Measurements from ENCODE around the gene GBX1.

Gene GBX1

GRCh38 chr7:151128144-151128543, 39.4 kb downstream of the GBX1 start:
- peaks cover 14% of the 10 kb centered on the region for H3K27me3 Mint-ChIP-seq (ENCODE audit: low read depth)
- H3K4me3 Mint-ChIP-seq, result peak overlapping the region in 2 of 3 experiments; percentile 6 to 54
- peaks cover 52% of the 10 kb centered on the region for H3K4me1 Mint-ChIP-seq
- peaks cover 58% of the 10 kb centered on the region for H3K36me3 Mint-ChIP-seq (ENCODE audit: low read depth)
- H3K27ac Mint-ChIP-seq, result no peak overlapping the region
- H3K9me3 Mint-ChIP-seq, result no peaks in the 10 kb centered on the region
- no peak for TF ChIP-seq CTCF (IDR thresholded peaks at IDR 0.05; ENCODE audit: unreplicated experiment in 3 of 3)

- peaks cover 37% of the 10 kb centered on the region for H3K4me1 Mint-ChIP-seq
- no peak for TF ChIP-seq CTCF (IDR thresholded peaks at IDR 0.05; ENCODE audit: unreplicated experiment in 3 of 3)
- H3K36me3 Mint-ChIP-seq (ENCODE audit: low read depth), result peaks cover 47% of the 10 kb centered on the region
- peaks cover 14% of the 10 kb centered on the region for H3K27me3 Mint-ChIP-seq (ENCODE audit: low read depth)
- H3K27ac Mint-ChIP-seq, result no peak overlapping the region
- peak overlapping the region in 2 of 3 experiments; percentile 51 to 73 for H3K4me3 Mint-ChIP-seq
- H3K9me3 Mint-ChIP-seq, result no peaks in the 10 kb centered on the region
Measured at GRCh38 chr7:151126491-151127137, 40.9 kb downstream of the GBX1 start.

- no peak overlapping the region for H3K27ac Mint-ChIP-seq
- no peak for TF ChIP-seq CTCF (IDR thresholded peaks at IDR 0.05; ENCODE audit: unreplicated experiment in 3 of 3)
Measured at GRCh38 chr7:151125846-151126481, 41.5 kb downstream of the GBX1 start.

GRCh38 chr7:151125470-151125845, 42.0 kb downstream of the GBX1 start:
- Mint-ChIP-seq H3K36me3 (ENCODE audit: low read depth) (peaks cover 49% of the 10 kb centered on the region), H3K4me1 (peaks cover 28% of the 10 kb centered on the region), H3K9me3 (no peaks in the 10 kb centered on the region), H3K27me3 (ENCODE audit: low read depth) (peaks cover 14% of the 10 kb centered on the region), H3K4me3 (peak overlapping the region; percentile 60 to 80 (median 71)), H3K27ac (no peak overlapping the region)
- peak in 1 of 3 experiments; percentile 19 for TF ChIP-seq CTCF (IDR thresholded peaks at IDR 0.05; ENCODE audit: unreplicated experiment in 3 of 3)

More at GRCh38 chr7:151125846-151126481, 41.5 kb downstream of the GBX1 start:
- peaks cover 14% of the 10 kb centered on the region for H3K27me3 Mint-ChIP-seq (ENCODE audit: low read depth)
- H3K9me3 Mint-ChIP-seq, result no peaks in the 10 kb centered on the region
- H3K36me3 Mint-ChIP-seq (ENCODE audit: low read depth), result peaks cover 47% of the 10 kb centered on the region
- H3K4me1 Mint-ChIP-seq, result peaks cover 31% of the 10 kb centered on the region
- peak overlapping the region; percentile 60 to 80 (median 71) for H3K4me3 Mint-ChIP-seq

GRCh38 chr7:151124899-151125399, 42.5 kb downstream of the GBX1 start:
- no peaks in the 10 kb centered on the region for H3K9me3 Mint-ChIP-seq
- H3K27ac Mint-ChIP-seq, result no peak overlapping the region
- peaks cover 50% of the 10 kb centered on the region for H3K36me3 Mint-ChIP-seq (ENCODE audit: low read depth)
- peaks cover 24% of the 10 kb centered on the region for H3K4me1 Mint-ChIP-seq
- peak overlapping the region; percentile 30 to 80 (median 71) for H3K4me3 Mint-ChIP-seq
- H3K27me3 Mint-ChIP-seq (ENCODE audit: low read depth), result peaks cover 14% of the 10 kb centered on the region
- no peak for TF ChIP-seq CTCF (IDR thresholded peaks at IDR 0.05; ENCODE audit: unreplicated experiment in 3 of 3)
